Measurements from ENCODE around the gene RAB3B. TPM values are rescaled to one million over a fixed set of nuclear protein-coding genes. Genes with fewer than 3 reads are reported as not detected.

Gene RAB3B
- total RNA-seq, 2 donors from 2014 or later = 0.04 TPM; not detected in 1

GRCh38 chr1:51956528-51957509 is 33.7 kb downstream of the RAB3B start:
- H3K36me3 ChIP-seq = no peaks in the 10 kb centered on the region
- no peak for DNase-seq (ENCODE audit: low spot score)

GRCh38 chr1:51955797-51956527 is 34.5 kb downstream of the RAB3B start:
- no peak for DNase-seq (ENCODE audit: low spot score)
- no peak for TF ChIP-seq CTCF (IDR thresholded peaks at IDR 0.05)
- no peaks in the 10 kb centered on the region for H3K9me3 ChIP-seq
- no peaks in the 10 kb centered on the region for H3K4me1 ChIP-seq
- H3K27ac ChIP-seq = no peak overlapping the region
- no peaks in the 10 kb centered on the region for H3K27me3 ChIP-seq
- H3K36me3 ChIP-seq = no peaks in the 10 kb centered on the region
- no peak overlapping the region for H3K4me3 ChIP-seq

More at GRCh38 chr1:51956528-51957509, 33.7 kb downstream of the RAB3B start:
- Histone ChIP-seq H3K27ac (no peak overlapping the region), H3K4me1 (no peaks in the 10 kb centered on the region), H3K27me3 (no peaks in the 10 kb centered on the region), H3K9me3 (no peaks in the 10 kb centered on the region), H3K4me3 (no peak overlapping the region)
- no peak for TF ChIP-seq CTCF (IDR thresholded peaks at IDR 0.05)

GRCh38 chr1:51954783-51955182 is 35.7 kb downstream of the RAB3B start:
- TF ChIP-seq CTCF (IDR thresholded peaks at IDR 0.05) = no peak
- Histone ChIP-seq H3K27me3 (no peaks in the 10 kb centered on the region), H3K4me1 (no peaks in the 10 kb centered on the region), H3K9me3 (no peaks in the 10 kb centered on the region), H3K4me3 (no peak overlapping the region), H3K36me3 (no peaks in the 10 kb centered on the region), H3K27ac (no peak overlapping the region)
- no peak for DNase-seq (ENCODE audit: low spot score)

GRCh38 chr1:51953079-51953478 is 37.4 kb downstream of the RAB3B start:
- Histone ChIP-seq H3K4me3 (no peak overlapping the region), H3K4me1 (no peaks in the 10 kb centered on the region), H3K27ac (no peak overlapping the region), H3K9me3 (no peaks in the 10 kb centered on the region), H3K36me3 (no peaks in the 10 kb centered on the region), H3K27me3 (no peaks in the 10 kb centered on the region)
- DNase-seq (ENCODE audit: low spot score) = no peak
- no peak for TF ChIP-seq CTCF (IDR thresholded peaks at IDR 0.05)

- Histone ChIP-seq H3K9me3 (no peaks in the 10 kb centered on the region), H3K4me3 (no peak overlapping the region), H3K4me1 (no peaks in the 10 kb centered on the region), H3K36me3 (no peaks in the 10 kb centered on the region), H3K27ac (no peak overlapping the region), H3K27me3 (no peaks in the 10 kb centered on the region)
- no peak for DNase-seq (ENCODE audit: low spot score)
- TF ChIP-seq CTCF (IDR thresholded peaks at IDR 0.05) = no peak
These were observed 37.9 kb downstream of the RAB3B start for GRCh38 chr1:51952638-51953037.
